ENCODE results near the gene RBM20.

The RBM20 gene

DNA sequence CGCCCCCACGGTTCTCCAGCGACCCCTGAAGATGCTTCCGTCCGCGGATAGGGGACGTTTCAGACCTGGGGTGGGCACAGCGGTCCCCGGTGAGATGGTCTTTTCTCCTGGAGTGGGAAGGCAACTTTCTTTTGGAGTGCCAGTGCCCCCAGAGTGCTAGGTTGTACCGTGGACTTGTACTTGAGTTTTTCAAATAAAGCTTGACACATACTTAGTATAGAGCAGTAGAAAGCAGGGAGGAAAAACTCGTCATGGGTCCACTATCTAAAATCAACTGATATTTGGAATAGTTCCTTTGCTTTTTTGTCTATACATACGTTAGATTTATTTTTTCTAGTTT is 28.4 kb downstream of the RBM20 start:
- DNase-seq (ENCODE audit: low read depth in 3 of 3) = no peak

- no peak for DNase-seq (ENCODE audit: low read depth in 3 of 3)
These were observed 31.9 kb downstream of the RBM20 start for GRCh38 chr10:110676016-110676415.

DNA sequence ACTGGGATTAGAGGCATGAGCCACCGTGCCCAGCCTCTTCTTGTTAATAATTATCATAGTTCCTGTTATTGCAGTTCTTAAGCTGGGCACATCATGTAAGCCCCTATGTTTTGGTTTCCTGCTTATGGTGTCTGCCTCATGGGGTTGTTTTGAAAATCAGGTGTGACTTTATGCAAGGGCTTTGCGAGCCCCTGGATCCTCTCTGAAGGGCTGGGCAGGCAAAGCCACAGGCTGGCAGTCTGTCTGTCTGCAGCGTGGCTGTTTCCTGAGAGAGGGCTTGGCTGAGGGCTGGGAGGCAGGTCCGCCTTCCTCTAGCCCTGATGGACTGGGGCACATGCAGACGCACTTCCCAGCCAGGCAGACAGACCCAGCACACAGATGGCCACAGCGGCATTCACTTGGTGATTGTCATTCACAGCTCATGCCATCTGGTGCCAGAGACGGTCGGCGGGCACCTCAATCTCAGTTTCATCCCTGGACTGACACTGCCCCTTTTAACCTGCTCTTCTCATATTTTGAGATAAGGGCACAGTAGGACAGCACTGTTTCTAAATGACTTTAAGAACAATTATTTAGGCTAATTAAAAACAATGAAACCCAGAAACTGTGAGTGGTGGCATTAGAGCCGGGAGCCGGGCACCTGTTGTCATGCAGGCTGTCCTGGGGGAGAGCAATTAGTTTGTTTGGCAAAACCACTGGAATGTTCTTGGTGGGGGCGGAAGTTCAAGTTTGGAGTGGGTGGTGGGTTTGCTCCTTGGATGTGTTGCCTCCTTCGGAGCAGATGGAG is 35.5 kb downstream of the RBM20 start:
- no peak for DNase-seq (ENCODE audit: low read depth in 3 of 3)

- no peak for DNase-seq (ENCODE audit: low read depth in 3 of 3)
These were observed 36.3 kb downstream of the RBM20 start for GRCh38 chr10:110680273-110681020.

GRCh38 chr10:110681023-110681681 is 37.0 kb downstream of the RBM20 start:
- DNase-seq (ENCODE audit: low read depth in 3 of 3) = peak in 1 of 3 donors; percentile 19

DNA sequence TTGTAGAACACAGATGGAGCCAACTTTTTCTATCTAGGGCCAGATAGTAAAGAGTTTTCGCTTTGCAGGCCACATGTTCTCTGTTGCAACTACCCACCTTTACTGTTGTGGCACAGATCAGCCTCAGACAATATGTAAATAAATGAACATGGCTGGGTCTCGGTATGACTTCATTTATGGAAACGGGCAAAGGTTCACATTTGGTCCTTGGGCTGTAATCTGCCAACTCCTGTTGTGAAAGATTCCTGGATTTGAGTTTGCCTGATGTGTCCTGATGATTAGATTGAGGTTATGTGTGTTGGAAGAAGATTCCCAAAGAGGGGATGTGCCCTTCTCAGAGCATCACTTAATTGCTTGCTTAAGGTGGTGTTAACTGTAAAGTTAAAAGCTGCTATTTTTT is 38.2 kb downstream of the RBM20 start:
- DNase-seq (ENCODE audit: low read depth in 3 of 3) = no peak

GRCh38 chr10:110684800-110685446 is 40.8 kb downstream of the RBM20 start:
- DNase-seq (ENCODE audit: low read depth in 3 of 3) = no peak

GRCh38 chr10:110686047-110686446 is 41.9 kb downstream of the RBM20 start:
- DNase-seq (ENCODE audit: low read depth in 3 of 3) = no peak

- no peak for DNase-seq (ENCODE audit: low read depth in 3 of 3)
These were observed 42.8 kb downstream of the RBM20 start for GRCh38 chr10:110686949-110687348.

- DNase-seq (ENCODE audit: low read depth in 3 of 3) = no peak
These were observed 43.3 kb downstream of the RBM20 start for GRCh38 chr10:110687400-110687799.

DNA sequence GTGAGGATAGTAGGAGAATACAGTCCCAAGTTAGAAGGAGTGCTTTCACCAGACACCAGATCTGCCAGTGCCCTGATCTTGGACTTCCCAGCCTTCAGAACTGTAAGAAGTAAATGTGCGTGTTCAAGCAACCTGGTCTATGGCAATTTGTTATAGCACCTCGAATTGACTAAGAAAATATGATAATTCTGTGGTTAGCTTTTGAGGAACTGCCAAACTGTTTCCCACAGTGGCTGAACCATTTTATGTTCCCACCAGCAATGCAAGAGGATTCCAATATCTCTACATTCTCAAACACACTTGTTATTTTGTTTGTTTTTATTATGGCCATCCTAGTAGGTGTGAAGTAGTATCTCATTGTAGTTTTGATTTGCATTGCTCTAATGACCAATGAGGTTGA is 47.0 kb downstream of the RBM20 start:
- DNase-seq (ENCODE audit: low read depth in 3 of 3) = no peak

GRCh38 chr10:110694263-110694662 is 50.1 kb downstream of the RBM20 start:
- no peak for DNase-seq (ENCODE audit: low read depth in 3 of 3)

DNA sequence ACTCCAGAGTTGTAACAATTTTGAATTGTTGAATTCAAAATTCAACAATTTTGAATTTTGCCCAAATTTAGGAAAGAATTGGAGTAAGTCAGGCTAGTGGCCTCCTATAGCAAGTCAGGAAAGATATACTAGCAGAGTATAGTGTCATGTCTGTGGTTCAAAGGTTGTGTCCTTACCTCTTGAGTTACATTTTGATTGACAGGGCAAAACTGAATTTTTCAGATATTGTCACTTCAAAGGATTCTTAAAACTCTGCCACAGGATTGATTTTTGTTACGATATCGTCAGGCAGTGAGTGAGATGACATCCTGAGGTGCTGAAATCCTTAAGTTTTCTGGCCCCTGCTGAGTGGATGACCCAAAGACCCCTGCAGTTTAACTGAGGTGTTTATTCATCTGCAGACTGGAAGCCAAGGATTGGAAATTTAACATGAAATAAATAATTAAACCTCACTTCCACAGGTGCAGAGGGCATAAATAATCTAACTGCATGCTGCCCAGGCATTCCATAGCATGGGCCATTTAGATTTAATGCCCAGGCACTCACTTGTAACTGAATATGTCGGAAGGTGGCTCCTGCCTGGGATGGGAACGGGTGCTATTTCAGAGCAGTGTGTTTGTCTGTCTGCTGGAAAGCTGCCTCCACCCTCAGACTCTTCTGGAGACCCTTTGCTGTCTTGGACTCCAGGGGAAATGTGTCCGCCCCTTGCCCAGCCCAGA is 50.8 kb downstream of the RBM20 start:
- no peak for DNase-seq (ENCODE audit: low read depth in 3 of 3)

- no peak for DNase-seq (ENCODE audit: low read depth in 3 of 3)
These were observed 51.4 kb downstream of the RBM20 start for GRCh38 chr10:110695539-110695886.

GRCh38 chr10:110696436-110696835 is 52.3 kb downstream of the RBM20 start:
- DNase-seq (ENCODE audit: low read depth in 3 of 3) = no peak

DNA sequence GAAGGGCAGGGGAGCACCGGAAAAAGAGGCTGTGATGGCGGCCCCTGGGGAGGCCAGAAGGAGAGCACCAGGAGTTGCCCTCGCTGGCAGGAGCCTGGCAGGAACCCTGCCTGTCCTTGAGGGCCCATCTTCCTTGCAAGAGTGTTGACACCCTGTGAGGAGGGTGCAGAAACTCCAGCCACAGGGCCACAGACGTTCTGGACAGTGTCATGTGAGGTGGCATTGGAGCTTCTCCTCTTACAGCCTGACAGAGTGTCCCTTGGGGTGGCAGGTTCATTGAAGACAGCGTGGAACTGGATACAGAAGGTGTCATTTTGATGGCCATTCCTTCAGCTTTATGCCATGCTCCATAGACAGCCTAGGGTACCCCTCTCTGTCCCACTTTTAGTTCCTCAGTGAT is 54.2 kb downstream of the RBM20 start:
- DNase-seq (ENCODE audit: low read depth in 3 of 3) = no peak

DNA sequence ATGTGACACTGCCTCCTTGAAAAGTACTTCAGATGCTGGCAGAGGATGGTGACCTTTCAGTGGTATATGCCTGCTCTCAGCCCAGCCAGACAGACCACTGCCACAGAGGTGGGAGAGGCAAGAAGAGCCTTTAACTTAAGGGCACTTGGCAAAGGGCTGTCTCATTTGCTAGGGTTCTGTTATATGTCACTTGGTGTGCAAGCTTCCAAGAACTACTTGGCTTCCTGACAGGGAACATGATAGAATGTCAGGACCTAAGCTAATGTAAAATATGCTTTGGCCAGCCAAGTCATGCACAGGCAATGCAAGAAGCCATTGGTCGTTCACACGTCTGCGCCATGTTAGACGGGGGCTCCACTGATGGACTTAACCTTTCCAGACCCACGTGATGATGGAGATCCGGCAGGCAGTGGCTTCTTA is 54.7 kb downstream of the RBM20 start:
- no peak for DNase-seq (ENCODE audit: low read depth in 3 of 3)

DNA sequence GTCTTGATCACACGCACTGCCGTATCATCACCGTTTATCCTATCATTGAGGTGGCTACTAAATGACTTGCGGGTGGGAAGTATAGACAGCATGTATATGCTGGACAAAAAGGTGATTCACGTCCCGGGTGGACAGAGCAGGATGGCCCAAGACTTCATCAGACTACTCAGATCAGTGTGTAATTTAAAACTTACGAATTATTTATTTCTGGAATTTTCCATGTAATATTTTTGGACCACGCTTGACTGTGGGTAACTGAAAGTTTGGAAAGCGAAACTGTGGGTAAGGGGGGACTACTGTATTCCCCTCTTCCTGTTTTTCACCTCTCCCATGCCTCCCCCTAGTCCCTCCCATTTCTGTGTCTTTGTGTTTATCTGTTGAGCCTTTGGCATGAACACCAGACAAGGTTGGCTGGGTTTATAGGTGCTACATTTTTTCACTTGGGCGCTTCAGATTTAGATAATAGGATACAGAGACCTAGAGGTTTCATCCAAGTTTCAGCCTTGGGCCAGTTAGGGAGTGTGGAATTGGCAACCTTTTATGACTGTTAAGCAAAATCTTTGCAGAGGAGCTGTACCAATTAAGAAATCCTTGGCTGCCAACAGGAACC is 55.8 kb downstream of the RBM20 start:
- DNase-seq (ENCODE audit: low read depth in 3 of 3) = no peak

DNA sequence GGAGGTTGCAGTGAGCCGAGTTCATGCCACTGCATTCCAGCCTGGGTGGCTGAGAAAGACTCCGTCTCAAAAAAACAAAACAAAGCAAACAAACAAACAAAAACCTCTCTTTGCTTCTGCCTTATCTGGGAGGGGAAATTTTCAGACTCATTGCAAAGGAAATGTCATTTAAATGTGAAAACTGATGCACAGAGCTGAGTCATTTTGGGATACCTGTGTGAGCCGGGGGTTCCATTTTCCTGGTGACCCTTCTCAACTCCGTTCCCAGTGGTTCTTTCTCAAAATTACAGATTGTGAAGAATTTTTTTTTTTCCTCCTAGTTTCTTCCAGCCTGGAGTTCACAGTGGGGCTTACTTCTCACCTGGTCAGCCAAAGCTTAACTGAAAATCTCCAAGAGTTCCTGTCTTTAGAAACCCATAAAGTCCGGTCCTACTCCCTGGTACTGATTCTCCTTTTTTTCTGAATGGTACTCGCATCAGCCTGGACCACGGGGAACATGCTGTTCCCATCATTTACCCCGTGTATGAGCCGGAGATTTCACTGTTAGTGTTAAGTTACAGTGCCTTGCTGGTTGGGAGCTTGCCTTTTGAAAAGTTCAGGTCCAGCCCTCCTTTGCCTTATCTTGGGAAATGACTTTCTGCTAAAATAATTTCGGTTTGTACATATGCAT is 56.9 kb downstream of the RBM20 start:
- DNase-seq (ENCODE audit: low read depth in 3 of 3) = no peak

DNA sequence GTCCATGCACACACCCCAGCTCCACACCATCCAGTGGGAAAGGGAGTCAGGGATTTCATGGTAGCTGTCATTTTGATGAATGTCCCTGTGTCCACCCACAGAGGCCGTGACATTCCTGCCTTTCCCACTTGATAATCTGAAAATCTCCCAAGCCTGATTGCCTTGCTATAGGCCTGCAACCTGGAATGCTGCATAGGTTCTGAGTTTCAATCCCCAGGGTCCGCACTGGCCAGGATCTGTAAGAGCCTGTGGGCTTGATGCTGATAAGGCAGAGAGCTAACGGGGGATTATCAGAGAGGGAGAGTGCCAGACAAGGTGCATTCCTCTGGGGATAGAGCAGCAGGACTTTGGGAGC is 57.5 kb downstream of the RBM20 start:
- no peak for DNase-seq (ENCODE audit: low read depth in 3 of 3)

DNA sequence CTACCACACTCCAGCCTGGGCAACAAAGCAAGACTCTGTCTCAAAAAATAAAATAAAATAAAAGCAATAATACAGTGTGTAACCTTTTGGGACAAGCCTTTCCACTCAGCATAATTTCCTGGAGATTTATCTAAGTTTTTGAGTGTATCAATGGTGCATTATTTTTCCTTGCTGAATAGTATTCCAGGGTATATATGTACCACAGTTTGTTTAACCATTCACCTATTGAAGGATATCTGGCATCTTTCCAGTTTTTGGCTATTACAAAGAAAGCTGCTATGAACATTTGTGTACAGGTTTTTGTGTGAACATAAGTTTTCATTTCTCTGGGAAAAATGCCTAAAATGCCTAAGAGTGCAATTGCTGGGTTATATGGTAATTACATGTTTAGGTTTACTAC is 59.9 kb downstream of the RBM20 start:
- no peak for DNase-seq (ENCODE audit: low read depth in 3 of 3)
